Ovary (tissue), 3 donors: ENCODE data around the gene SPRY4.

Source experiments
- CTCF ChIP-seq, 3 donors: fragments of 450-650 bp in 2 of 3; fragments of 200-600 bp in 1 of 3; IDR thresholded peaks; one replicate each; pipeline versions ENCODE4 v1.5.1 to v1.8.0; 2016 to 2022; ENCODE audit warnings: antibody characterized with exemption in 3 of 3, mild to moderate bottlenecking in 1 of 3
- POLR2A ChIP-seq: fragments of 450-650 bp; IDR thresholded peaks from one replicate; pipeline ENCODE4 v1.6.1; 2017; ENCODE audit warnings: antibody characterized with exemption, mild to moderate bottlenecking, moderate library complexity
- donor health status: DM: no; HTN: no; CAD: no.

DNA sequence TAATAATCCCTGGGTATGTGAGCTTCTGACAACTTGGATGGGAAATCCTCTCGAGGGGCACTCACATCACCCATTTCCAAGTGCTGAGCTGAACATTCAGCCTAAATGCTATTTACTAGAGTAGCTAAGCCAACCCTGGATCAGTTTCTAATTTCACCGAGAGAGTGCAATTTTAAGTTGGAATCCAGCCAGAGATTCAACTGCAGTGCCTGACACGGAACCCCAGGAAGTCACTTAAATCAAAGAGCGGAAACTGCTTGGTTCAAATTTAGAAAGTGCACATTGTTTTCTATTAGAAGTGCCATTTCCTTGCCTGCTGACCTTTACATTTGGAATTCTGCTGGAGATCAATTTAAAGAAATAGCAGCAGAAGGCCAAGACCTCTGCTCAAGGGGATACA lies 8.8 kb downstream of the SPRY4 start:
- TF ChIP-seq POLR2A (no peak), CTCF (IDR thresholded peaks at IDR 0.05) (no peak)
